Endometrial microvascular endothelial cells (primary cell): ENCODE measurements around the gene CMTR1. TPM values are rescaled to one million over a fixed set of nuclear protein-coding genes. Genes with fewer than 3 reads are reported as not detected.

Experiments
- in situ Hi-C: cut with HindIII; loops from 2 replicates; pipeline ENCODE4 v1.10.0; 2017; ENCODE audit warnings: low sequenced_read_pairs, low pct_unique_long_range_greater_than_20kb; ENCODE audit errors: inconsistent ontology term
- total RNA-seq: library from RNA; depleted of rRNA; stranded (reverse); fragments of >200 nt; gene quantifications from one replicate; pipeline ENCODE4 v1.2.3, GENCODE V29; 2015; ENCODE audit errors: inconsistent ontology term

Gene CMTR1
- total RNA-seq, 1 donor from 2014 or later = 35.6 TPM

DNA sequence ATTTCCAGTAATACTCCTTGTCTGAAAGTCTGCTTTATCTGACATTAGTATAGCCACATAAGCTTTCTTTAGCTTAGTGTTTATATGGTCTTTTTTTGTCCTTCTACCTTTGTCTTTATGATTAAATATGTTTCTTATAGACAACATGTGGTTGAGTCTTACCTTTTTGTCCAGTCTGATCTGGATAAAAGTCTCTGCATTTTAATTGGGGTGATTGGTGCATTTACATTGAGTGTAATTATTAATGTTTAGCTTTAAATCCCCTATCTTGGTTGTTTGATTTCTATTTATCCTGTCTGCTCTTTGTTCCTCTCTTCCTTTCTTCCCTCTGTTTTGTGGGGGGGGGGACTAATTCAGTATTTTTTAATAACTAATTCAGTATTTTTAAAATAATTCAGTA, 34.7 kb downstream of the CMTR1 start:
- in situ Hi-C loops = no loop called here

DNA sequence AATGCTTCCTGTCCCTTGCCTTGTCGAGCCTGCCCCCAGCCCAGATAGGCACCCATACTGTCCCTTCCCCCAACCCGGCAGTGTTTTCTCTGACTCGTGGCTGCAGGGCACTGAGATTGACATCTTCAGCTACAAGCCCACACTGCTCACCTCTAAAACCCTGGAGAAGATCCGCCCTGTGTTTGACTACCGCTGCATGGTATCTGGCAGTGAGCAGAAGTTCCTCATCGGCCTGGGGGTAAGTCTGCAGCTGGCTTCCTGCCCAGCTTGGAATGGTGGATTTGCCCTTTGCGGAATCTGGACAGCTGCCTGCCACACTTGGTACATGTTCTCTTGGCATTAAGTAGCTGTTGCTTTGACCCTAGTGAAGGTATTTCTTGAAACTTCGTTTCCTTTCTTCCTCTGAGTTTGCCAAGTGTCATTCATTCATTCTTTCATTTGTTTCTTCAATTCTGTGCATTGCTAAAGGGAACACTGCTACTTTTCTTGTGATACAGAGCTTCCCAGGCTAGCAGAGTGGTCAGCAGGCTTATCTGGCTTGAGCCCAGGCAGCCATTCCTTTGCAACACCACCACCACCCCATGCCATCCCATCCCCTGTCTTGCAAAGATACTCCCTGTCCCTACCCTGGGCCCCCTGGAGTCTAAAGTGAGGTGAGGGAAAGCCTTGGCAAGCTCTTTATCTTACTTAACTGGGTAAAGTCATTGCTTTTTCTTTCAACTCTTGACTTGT, 40.5 kb downstream of the CMTR1 start:
- in situ Hi-C loops = no loop called here

- in situ Hi-C loops = no loop called here
These were observed 41.3 kb downstream of the CMTR1 start for GRCh38 chr6:37474316-37474715.

DNA sequence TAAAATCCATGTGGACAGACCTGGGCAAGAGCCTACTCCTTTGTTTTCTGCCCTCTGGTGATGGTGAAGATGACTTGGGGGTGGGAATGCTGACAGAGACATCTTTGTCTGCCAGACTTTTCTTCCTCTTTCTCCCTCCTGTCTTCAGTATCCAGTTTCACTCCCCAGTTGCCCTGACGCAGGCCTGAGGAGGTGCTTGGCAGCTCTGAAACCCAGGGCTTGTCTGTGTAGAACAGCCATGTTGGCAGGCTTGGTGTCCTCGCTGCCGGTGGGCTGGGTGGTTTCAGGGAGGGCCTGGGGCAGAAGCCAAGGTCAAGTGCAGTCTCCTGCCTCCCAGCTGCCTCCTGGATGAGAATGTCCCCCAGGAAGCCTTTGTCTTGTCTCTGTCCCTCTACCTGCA, 44.2 kb downstream of the CMTR1 start:
- in situ Hi-C loops = no loop called here

GRCh38 chr6:37477656-37478435, 44.8 kb downstream of the CMTR1 start:
- in situ Hi-C loops = no loop called here

GRCh38 chr6:37478827-37479226, 45.8 kb downstream of the CMTR1 start:
- in situ Hi-C loops = no loop called here

GRCh38 chr6:37479266-37479854, 46.3 kb downstream of the CMTR1 start:
- in situ Hi-C loops = no loop called here

- in situ Hi-C loops = no loop called here
These were observed 47.2 kb downstream of the CMTR1 start for GRCh38 chr6:37480118-37480736.

DNA sequence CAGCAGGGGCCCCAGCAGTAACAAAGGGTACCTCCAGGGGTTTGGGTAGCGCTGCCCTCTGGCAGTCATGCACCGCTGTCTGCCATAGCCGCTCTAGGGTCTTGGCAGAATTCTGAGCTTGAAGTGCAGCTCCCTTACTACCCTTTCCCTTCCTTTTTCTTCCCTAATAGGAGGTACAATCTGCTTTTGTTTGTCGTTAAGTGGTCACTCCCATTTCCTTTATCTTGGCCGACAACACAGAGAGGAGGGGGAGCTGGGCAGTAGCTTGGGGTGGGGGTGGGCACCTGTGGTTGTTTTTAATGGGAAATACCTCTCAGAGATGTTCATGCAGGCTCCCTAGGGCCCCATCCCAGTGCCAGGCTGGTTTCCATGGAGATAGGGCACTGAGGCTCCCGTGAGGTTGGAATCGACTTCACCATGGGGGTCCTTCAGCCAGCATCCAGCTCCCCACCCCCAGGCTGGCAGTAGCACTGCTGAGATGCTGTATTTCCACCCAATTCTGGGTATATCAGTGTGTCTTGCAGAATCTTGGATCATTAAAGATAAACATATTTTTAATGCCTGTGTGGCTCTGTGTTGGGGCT, 48.0 kb downstream of the CMTR1 start:
- in situ Hi-C loops = no loop called here

- in situ Hi-C loops = no loop called here
These were observed 48.9 kb downstream of the CMTR1 start for GRCh38 chr6:37481711-37482605.

GRCh38 chr6:37482606-37483251, 49.7 kb downstream of the CMTR1 start:
- in situ Hi-C loops = no loop called here

GRCh38 chr6:37483252-37483901, 50.4 kb downstream of the CMTR1 start:
- in situ Hi-C loops = no loop called here

DNA sequence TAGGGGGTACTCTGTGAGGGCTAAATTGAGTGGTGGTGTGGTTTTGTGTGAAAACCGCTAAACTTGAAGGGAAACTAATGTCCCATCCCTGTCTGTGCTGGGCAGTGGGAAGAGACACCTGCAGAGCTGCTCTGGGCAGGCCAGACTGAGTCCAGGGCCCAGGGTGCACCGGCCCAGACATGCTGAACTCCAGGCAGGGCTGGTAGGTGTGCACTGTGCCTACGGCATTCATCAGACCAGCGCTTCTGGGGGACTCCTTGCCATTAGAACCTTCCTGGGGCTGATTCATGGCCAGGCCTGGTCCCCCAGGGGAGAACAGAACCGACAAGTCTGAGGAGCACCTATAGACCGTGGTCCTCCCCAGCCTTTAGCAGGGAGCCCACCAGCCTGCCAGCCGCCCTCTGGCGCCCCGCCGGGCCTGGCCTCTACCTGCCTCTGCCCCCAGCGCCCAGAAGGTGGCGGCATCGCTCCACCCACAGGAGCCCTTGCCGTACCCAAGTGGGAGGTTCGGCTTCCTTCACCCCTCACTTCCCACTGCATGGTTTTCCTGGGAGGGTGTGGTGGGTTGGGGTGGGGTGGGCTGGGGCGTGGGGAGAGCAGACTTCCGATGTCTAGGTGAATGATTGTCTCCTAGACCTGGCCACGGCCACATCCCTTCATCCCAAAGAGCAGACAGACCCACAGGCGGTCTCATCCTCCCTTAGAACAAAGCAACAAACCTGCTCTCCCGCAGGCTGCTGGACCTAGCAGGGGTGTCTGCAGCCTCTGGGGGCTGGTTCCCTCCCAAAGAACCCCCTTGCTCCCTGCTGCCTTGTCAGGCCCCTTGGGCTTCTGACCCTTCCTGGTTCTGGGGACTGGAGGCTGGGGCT, 51.1 kb downstream of the CMTR1 start:
- in situ Hi-C loops = no loop called here

GRCh38 chr6:37484786-37485170, 51.8 kb downstream of the CMTR1 start:
- in situ Hi-C loops = no loop called here

- in situ Hi-C loops = no loop called here
These were observed 52.3 kb downstream of the CMTR1 start for GRCh38 chr6:37485291-37485702.

- in situ Hi-C loops = no loop called here
These were observed 53.3 kb downstream of the CMTR1 start for GRCh38 chr6:37486121-37486839.
